SK-N-SH (cell line): Measurements from ENCODE around the gene STX3.

Experiments used
- CTCF ChIP-seq: fragments of 200-600 bp; sonication (generic); IDR thresholded peaks from 2 replicates; pipeline ENCODE4 v1.6.1; 2017; ENCODE audit warnings: antibody characterized with exemption, mild to moderate bottlenecking, moderate library complexity
- EZH2phosphoT487 ChIP-seq: fragments of 200-600 bp; sonication (generic); IDR thresholded peaks from 2 replicates; pipeline ENCODE4 v1.6.1; 2017; ENCODE audit warnings: low read depth, mixed run types, mild to moderate bottlenecking, antibody characterized with exemption, moderate library complexity, borderline replicate concordance
- MAX ChIP-seq: IDR thresholded peaks from 2 replicates; pipeline ENCODE4 v1.4.0; 2012; ENCODE audit warnings: low read depth
- REST ChIP-seq: IDR thresholded peaks from 2 replicates; pipeline ENCODE4 v1.6.1; 2012; ENCODE audit warnings: mild to moderate bottlenecking, low read depth, low read length, moderate library complexity
- TAF1 ChIP-seq: IDR thresholded peaks from 2 replicates; pipeline ENCODE4 v1.6.1; 2012; ENCODE audit warnings: low read depth, mild to moderate bottlenecking, low read length, moderate library complexity, borderline replicate concordance
- USF2 ChIP-seq: fragments of 150-350 bp; IDR thresholded peaks from 2 replicates; pipeline ENCODE4 v1.6.1; 2017; ENCODE audit warnings: antibody characterized with exemption, low read length, low read depth, borderline replicate concordance
- YY1 ChIP-seq: IDR thresholded peaks from 2 replicates; pipeline ENCODE4 v1.4.0; 2012; ENCODE audit warnings: low read depth, mild to moderate bottlenecking

DNA sequence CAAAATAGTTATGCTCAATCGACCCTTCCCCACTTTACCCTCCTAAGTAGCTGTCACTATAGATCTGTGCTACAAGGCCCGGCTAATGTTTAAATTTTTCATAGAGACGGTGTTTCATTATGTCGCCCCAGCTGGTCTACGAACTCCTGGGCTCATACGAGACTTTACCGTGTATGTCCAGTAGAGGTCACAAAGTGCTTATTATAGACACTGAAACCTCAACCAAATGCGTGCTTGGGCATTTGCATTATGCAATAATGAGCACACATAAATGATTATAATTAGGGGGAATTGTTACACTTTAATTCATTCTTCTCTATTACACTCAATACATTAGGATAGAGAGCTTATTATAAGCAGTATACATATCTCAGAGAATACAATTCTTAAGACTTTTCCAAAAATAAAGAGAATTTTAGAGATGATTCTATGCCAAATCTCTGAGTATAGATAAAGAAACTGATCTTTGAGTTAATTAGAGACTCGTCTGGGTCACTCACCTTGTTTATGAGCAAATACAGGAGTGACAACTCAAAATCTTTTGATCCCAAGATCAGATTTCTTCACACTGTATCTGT is 67.9 kb downstream of the STX3 start:
- TF ChIP-seq TAF1 (no peak), EZH2phosphoT487 (no peak), YY1 (no peak), USF2 (no peak), REST (no peak), CTCF (peak; percentile 78), MAX (no peak)
